Esophagus (tissue), 2 donors: ENCODE measurements around the gene HNRNPLL. TPM values are rescaled to one million over a fixed set of nuclear protein-coding genes. Genes with fewer than 3 reads are reported as not detected.
"Not testable (repeated sequence)": the region's sequence is repeated elsewhere in the genome, so short reads cannot be mapped to it uniquely, and the experiment has no call there.

Source experiments
- H3K27ac ChIP-seq, 2 donors: one replicate each; pipeline ENCODE4 v1.5.1; 2013; ENCODE audit warnings: low read depth in 2 of 2, mild to moderate bottlenecking in 2 of 2, inconsistent platforms in 1 of 2, low read length in 1 of 2, moderate library complexity in 1 of 2
- H3K27me3 ChIP-seq, 2 donors: one replicate each; pipeline ENCODE4 v1.6.1; 2013; ENCODE audit warnings: low read length in 2 of 2, control low read depth in 1 of 2, mild to moderate bottlenecking in 1 of 2; ENCODE audit not compliant: insufficient read depth in 2 of 2, control insufficient read depth in 1 of 2
- H3K36me3 ChIP-seq, 2 donors: one replicate each; pipeline ENCODE4 v1.6.1; 2013; ENCODE audit warnings: low read length in 1 of 2; ENCODE audit not compliant: control insufficient read depth in 2 of 2, insufficient read depth in 2 of 2
- H3K4me1 ChIP-seq, 2 donors: one replicate each; pipeline ENCODE4 v1.6.1; 2013; ENCODE audit warnings: low read length in 1 of 2; ENCODE audit not compliant: control insufficient read depth in 2 of 2, insufficient read depth in 2 of 2
- H3K4me3 ChIP-seq, 2 donors: one replicate each; pipeline ENCODE4 v1.5.1; 2013; ENCODE audit warnings: low read length in 2 of 2, mild to moderate bottlenecking in 2 of 2, low read depth in 1 of 2, moderate library complexity in 1 of 2
- H3K9me3 ChIP-seq, 2 donors: one replicate each; pipeline ENCODE4 v1.6.1; 2013; ENCODE audit warnings: mild to moderate bottlenecking in 2 of 2, low read depth in 1 of 2, low read length in 1 of 2, moderate library complexity in 1 of 2; ENCODE audit not compliant: control insufficient read depth in 2 of 2, insufficient read depth in 1 of 2
- WGBS, 2 donors: extraction: QIAGEN DNeasy Blood & Tissue Kit; methylation state at CpG; one replicate each; pipeline ENCODE4 v1.1.7; 2013; 5-methylcytosine and 5-hydroxymethylcytosine counted together
- polyA plus RNA-seq, 2 donors: library from polyadenylated mRNA; stranded (reverse); fragments of 200-250 nt; gene quantifications; one replicate each; pipeline ENCODE4 v1.2.3, GENCODE V29; 2013
- donor health status: healthy with polysubstance abuse.
- donor health status: Bipolar disorder and iron deficiency.

The HNRNPLL gene
- polyA plus RNA-seq, 2 donors: 5.4 to 9.6 TPM

DNA sequence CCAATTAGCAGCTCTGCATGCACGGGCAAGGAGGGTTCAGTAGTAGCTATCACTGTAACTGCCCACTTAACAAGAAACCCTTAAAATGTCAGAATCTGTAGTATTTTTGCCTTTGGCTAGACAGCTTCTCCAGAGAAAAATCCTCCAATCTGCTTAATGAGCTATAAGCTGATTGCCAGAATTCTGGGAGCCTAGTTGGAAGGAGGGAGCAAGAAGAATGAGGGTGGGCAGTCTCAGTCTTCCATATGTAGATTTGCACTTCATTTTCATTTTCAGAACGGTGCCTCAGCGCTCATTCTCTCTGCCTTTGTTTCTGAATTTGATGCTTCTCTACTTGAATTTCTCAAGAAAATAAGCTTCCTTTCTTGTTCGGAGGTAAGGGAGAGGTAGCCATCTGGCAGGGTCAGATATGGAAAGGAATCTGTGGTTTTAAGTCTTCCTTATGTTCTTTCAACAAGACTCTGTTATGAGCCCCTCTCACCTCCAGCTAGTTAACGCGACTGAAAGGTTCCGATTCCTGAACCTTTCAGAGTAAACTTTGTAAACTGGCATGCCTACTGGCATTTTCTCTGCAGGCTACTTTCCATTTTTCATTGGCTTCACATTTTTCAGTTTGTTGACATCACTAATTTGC, 53.5 kb downstream of the HNRNPLL start:
- WGBS, 2 donors: 75% methylated on average over 7 of the region's 7 CpGs
- no peaks in the 10 kb centered on the region for H3K4me1 ChIP-seq
- H3K4me3 ChIP-seq: no peak overlapping the region
- H3K27me3 ChIP-seq: no peaks in the 10 kb centered on the region
- H3K36me3 ChIP-seq: no peaks in the 10 kb centered on the region
- no peaks in the 10 kb centered on the region for H3K9me3 ChIP-seq
- H3K27ac ChIP-seq: no peak overlapping the region

DNA sequence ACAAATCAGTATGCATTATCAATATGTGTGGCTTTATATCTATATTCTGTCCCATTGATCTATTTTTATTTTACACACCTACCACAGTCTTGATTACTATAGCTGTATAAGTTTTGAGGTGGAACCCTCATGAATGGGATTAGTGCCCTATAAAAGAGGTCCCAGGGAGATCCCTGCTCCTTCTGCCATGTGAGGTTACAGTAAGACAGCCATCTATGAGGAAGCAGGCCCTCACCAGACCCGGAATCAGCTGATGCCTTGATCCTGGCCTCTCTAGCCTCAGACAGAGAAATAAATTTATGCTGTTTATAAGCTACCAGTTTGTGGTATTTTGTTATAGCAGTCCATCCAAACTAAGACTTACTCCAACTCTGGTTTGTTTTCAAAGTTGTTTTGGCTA, 54.9 kb downstream of the HNRNPLL start:
- Histone ChIP-seq H3K4me3 (no peak overlapping the region), H3K27me3 (no peaks in the 10 kb centered on the region), H3K36me3 (no peaks in the 10 kb centered on the region), H3K4me1 (no peaks in the 10 kb centered on the region), H3K9me3 (no peaks in the 10 kb centered on the region), H3K27ac (no peak overlapping the region)
- 91 to 100% methylated on average over 1 of the region's 1 CpG for WGBS, 2 donors

DNA sequence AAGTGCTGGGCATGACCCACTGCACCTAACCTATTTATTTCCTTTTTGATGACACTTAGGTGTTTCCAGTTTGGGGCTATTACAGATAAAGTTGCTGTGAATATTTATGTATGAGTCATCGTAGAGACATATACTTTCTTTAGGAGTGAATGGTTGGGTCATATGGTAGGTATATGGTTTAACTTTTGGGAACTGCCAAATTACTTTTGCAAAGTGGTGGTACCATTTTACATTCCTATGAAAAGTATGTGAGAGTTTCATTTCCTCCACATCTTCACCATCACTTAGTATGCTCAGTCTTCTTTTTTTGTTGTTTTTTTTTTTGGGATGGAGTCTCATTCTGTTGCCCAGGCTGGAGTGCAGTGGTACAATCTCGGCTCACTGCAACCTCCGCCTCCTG, 56.1 kb downstream of the HNRNPLL start:
- Histone ChIP-seq H3K4me1 (no peaks in the 10 kb centered on the region), H3K27ac (no peak overlapping the region), H3K4me3 (no peak overlapping the region), H3K36me3 (no peaks in the 10 kb centered on the region), H3K9me3 (no peaks in the 10 kb centered on the region), H3K27me3 (no peaks in the 10 kb centered on the region)
- 89 to 90% methylated on average over 3 of the region's 3 CpGs for WGBS, 2 donors

DNA sequence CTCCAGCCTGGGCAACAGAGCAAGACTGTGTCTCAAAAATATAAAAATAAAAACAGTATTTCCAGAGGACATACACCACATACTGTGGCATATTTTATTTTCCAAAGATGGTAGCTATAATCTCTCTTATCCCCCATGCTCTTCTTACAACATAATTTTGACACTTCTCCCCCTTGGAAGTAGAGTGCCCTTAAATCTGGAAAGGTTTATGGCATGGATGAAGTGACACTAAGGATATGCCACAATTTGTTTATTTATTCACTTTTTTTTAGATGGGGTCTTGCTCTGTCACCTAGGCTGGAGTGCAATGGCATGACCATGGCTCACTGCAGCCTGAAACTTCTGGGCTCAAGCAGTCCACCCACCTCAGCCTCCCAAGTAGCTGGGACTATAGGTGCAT, 56.7 kb downstream of the HNRNPLL start:
- no peak overlapping the region for H3K4me3 ChIP-seq
- H3K9me3 ChIP-seq: no peaks in the 10 kb centered on the region
- no peak overlapping the region for H3K27ac ChIP-seq
- H3K27me3 ChIP-seq: no peaks in the 10 kb centered on the region
- no peaks in the 10 kb centered on the region for H3K36me3 ChIP-seq
- H3K4me1 ChIP-seq: no peaks in the 10 kb centered on the region

DNA sequence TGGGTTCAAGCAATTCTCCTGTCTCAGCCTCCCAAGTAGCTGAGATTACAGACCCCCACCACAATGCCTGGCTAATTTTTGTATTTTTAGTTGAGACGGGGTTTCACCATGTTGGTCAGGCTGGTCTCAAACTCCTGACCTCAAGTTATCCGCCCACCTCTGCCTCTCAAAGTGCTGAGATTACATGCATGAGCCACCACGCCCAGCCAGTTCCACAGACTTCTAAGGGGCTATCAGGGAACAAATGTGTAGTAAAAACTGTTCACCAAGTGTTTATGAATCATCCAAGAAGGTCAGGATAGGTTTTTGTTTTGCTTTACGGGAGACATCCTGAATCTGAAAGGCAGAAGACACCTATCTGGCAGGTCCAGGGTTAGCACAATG, 60.5 kb downstream of the HNRNPLL start:
- WGBS, 2 donors: 80% methylated on average over 4 of the region's 4 CpGs
- not testable (repeated sequence) for H3K4me3 ChIP-seq, H3K36me3 ChIP-seq, H3K27me3 ChIP-seq, H3K27ac ChIP-seq, H3K9me3 ChIP-seq, H3K4me1 ChIP-seq

DNA sequence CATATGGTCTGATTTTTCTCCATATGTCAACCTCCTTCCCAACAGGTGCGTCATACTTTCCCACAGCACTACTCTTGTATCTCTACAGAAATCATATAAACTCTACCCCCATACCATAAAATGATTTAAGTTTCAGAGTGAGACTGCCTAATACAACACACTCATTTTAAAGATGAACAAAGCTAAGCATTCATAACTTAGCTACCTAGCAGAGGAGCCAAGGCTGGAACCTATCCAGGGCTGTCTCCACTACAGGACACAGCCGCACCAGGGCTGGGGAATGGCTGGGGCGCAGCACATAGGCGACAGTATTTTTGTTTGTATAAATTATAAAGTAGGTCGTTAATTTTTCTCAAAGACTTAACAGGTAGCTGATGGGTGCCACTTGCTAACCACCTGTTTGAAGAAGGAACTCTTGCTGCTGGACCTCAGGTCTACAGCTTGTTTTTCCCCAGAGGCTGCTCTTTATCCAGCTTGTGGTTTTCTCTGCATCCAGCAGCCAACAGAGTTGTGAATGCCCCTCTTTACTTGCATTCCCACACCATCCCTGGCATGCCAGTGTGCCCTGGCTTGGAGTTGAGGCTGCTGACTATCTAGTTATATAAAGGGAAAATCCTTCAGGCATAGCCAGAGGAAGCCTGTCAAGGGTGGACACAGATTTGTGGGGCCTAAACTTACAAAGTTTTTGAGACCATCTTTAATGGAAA, 62.0 kb downstream of the HNRNPLL start:
- Histone ChIP-seq H3K4me3 (no peak overlapping the region), H3K36me3 (no peaks in the 10 kb centered on the region), H3K27ac (no peak overlapping the region), H3K9me3 (no peaks in the 10 kb centered on the region), H3K27me3 (no peaks in the 10 kb centered on the region), H3K4me1 (no peaks in the 10 kb centered on the region)
- 56 to 73% methylated on average over 5 of the region's 5 CpGs for WGBS, 2 donors

DNA sequence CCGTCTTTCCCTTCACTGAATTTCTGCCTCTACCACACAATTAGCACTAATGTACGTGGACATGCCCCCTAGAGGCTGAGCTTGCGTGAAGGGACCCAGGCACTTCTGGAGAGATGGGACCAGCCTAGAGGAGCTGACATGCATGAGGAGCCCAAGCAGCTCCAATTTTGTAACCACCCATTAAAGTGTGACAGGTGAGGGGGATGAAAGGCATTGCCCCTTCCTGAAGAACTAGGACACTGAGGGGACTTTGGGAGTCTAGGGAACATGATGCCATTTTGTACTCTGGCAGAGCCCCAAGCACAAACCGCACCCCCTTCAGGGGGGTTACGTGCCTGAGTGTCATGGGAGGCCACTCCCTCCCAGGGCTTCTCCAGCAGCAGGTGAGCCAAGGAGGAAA, 63.6 kb downstream of the HNRNPLL start:
- H3K27ac ChIP-seq: no peak overlapping the region
- no peaks in the 10 kb centered on the region for H3K27me3 ChIP-seq
- H3K36me3 ChIP-seq: no peaks in the 10 kb centered on the region
- H3K4me3 ChIP-seq: no peak overlapping the region
- no peaks in the 10 kb centered on the region for H3K4me1 ChIP-seq
- no peaks in the 10 kb centered on the region for H3K9me3 ChIP-seq
- WGBS, 2 donors: 79 to 84% methylated on average over 5 of the region's 5 CpGs

DNA sequence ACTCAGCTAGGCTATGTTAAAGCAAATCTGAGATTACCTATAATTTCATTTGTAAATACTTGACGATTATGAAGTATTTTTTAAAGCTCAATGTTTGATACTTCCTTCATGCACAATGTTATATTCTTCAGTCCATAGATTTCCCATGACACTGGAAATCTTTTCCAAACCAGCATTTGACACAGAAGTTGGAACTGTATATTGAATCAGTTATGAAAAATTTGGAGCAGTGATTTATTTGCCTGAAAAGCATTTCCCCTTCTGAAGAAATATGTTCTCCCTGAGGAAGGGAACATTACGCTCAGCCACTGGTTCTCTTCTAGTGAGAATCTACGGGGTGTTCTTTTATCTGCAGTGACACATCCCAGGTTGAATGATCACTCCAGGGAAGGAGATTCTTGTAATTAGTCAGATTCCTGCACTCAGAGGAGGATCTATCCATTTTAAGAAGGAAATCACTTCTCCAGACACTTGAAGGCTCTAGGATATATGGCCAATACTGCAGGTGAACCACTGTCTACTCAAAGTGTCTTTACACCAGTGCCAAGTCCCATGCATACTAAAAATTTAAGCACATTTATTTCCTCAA, 64.7 kb downstream of the HNRNPLL start:
- Histone ChIP-seq H3K9me3 (no peaks in the 10 kb centered on the region), H3K4me1 (no peaks in the 10 kb centered on the region), H3K27ac (no peak overlapping the region), H3K4me3 (no peak overlapping the region), H3K27me3 (no peaks in the 10 kb centered on the region), H3K36me3 (no peaks in the 10 kb centered on the region)
- 78 to 83% methylated on average over 3 of the region's 3 CpGs for WGBS, 2 donors

DNA sequence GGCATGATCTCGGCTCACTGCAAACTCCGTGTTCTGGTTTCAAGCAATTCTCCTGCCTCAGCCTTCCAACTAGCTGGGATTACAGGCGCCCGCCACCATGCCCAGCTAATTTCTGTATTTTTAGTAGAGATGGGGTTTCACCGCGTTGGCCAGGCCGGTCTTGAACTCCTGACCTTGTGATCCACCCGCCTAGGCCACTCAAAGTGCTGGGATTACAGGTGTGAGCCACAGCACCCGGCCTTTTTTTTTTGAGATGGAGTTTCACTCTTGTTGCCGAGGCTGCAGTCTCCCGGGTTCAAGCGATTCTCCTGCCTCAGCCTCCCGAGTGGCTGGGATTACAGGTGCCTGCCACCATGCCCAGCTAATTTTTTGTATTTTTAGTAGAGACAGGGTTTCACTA, 65.4 kb downstream of the HNRNPLL start:
- not testable (repeated sequence) for H3K36me3 ChIP-seq, H3K27me3 ChIP-seq, H3K27ac ChIP-seq, H3K9me3 ChIP-seq, H3K4me1 ChIP-seq, H3K4me3 ChIP-seq
- WGBS, 2 donors: 92% methylated on average over 13 of the region's 13 CpGs
